ENCODE results near the gene RAB27A. TPM values are rescaled to one million over a fixed set of nuclear protein-coding genes. Genes with fewer than 3 reads are reported as not detected.

The RAB27A gene
- total and polyA plus RNA-seq, 2 of the 8 experiments (the other 6 are each of a cell fraction or from before 2014, with no cell fraction given): 2.3 to 6.5 TPM

DNA sequence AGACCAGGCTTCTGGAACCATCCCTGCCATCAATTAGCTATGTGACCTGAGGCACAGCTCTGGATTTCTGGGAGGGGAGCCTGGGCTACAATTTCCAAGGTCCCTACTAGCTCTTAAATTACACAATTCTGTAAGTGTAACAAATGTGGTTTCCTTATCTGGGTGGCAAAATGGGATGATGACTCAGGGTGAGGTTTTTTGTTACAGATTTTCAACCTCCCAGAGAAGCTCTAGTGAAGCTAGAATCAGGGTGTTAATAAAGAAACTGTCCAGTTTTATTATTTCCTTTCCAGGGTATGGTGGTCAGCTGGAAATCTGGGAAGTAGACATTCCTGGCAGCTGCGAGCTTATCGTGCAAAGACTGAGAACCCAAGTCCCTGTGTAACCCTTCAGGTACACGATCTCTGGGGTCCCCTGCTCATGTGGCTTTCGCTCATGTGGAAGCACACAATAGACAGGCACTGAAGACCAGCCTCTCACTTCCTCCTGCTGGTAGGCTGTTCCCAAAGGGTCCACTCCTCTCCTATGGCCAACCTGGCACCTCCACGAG, 7.3 kb downstream of the RAB27A start:
- CTCF ChIA-PET (ENCODE audit: partially characterized antibody): no interaction called here
- Histone ChIP-seq H3K79me1 (ENCODE audit: low read depth, low read length) (no peaks in the 10 kb centered on the region), H2BK120ac (replicated peaks; ENCODE audit: low read depth, low read length) (no peak overlapping the region), H2BK15ac (ENCODE audit: low read length) (no peak overlapping the region), H3K36me3 (ENCODE audit: control insufficient read depth in 2 of 4, insufficient read depth in 4 of 4, low read length in 3 of 4) (no peaks in the 10 kb centered on the region), H3K79me2 (ENCODE audit: control insufficient read depth in 1 of 2, insufficient read depth in 2 of 2, low read length in 2 of 2) (no peaks in the 10 kb centered on the region), H2AFZ (ENCODE audit: low read length) (no peak overlapping the region), H3K4me2 (ENCODE audit: insufficient read depth in 1 of 2, low read depth in 2 of 2, low read length in 2 of 2) (no peak overlapping the region), H3K23ac (ENCODE audit: insufficient read length) (no peak overlapping the region), H2BK5ac (ENCODE audit: low read depth, low read length) (no peak overlapping the region), H3K4me3 (ENCODE audit: extremely low read depth in 1 of 4, insufficient read depth in 2 of 4, low read depth in 3 of 4, low read length in 4 of 4) (no peak overlapping the region), H3K9ac (replicated peaks in 1 of 4; ENCODE audit: extremely low read depth in 1 of 4, low read depth in 3 of 4, low read length in 3 of 4) (no peak overlapping the region), H3K4ac (replicated peaks; ENCODE audit: insufficient read length, low read depth, low read length) (no peak overlapping the region), H4K20me1 (replicated peaks in 1 of 2; ENCODE audit: control insufficient read depth in 1 of 2, insufficient read depth in 2 of 2, low read length in 2 of 2) (no peaks in the 10 kb centered on the region), H3K56ac (replicated peaks; ENCODE audit: insufficient read length, low read depth, low read length) (no peak overlapping the region), H4K5ac (ENCODE audit: insufficient read length, low read depth, low read length) (no peak overlapping the region), H3K23me2 (ENCODE audit: low read depth, low read length) (no peaks in the 10 kb centered on the region), H3K18ac (ENCODE audit: extremely low read depth, low read length) (no peak overlapping the region), H3K27me3 (replicated peaks in 1 of 4; ENCODE audit: control insufficient read depth in 3 of 4, extremely low read depth in 1 of 4, insufficient read depth in 3 of 4, low read length in 3 of 4) (no peaks in the 10 kb centered on the region), H4K8ac (ENCODE audit: extremely low read depth, insufficient read depth, low read length) (no peak overlapping the region), H2BK20ac (ENCODE audit: low read length) (no peak overlapping the region), H3K27ac (ENCODE audit: low read depth, low read length) (no peak overlapping the region), H2BK12ac (ENCODE audit: low read depth, low read length) (no peak overlapping the region), H2AK5ac (ENCODE audit: low read depth, low read length) (no peak overlapping the region), H3K9me3 (ENCODE audit: insufficient read depth in 2 of 2, low read depth in 1 of 2, low read length in 1 of 2) (no peaks in the 10 kb centered on the region), H4K91ac (replicated peaks; ENCODE audit: insufficient read length, low read length) (no peak overlapping the region), H3K14ac (ENCODE audit: insufficient read length) (no peak overlapping the region), H3K4me1 (replicated peaks in 1 of 4; ENCODE audit: control insufficient read depth in 3 of 4, insufficient read depth in 4 of 4, low read length in 3 of 4) (no peaks in the 10 kb centered on the region)
- FAIRE-seq (no peak), DNase-seq (ENCODE audit: low read depth in 1 of 2, low spot score in 2 of 2) (no peak)
- WGBS, 2 experiments (ENCODE audit: extremely low coverage in 1 of 2, insufficient coverage in 1 of 2, insufficient read length in 1 of 2, insufficient replicate concordance in 2 of 2, low coverage in 1 of 2, low lambda C conversion rate in 2 of 2, missing lambda C conversion rate in 1 of 2): 89% methylated on average over 5 of the region's 5 CpGs; no CpG with 5 or more reads in 1 of the 2 experiments
- POLR2A ChIA-PET (ENCODE audit: partially characterized antibody): no interaction called here
- no peak for TF ChIP-seq KDM4A (IDR thresholded peaks at IDR 0.05; ENCODE audit: low read depth, low read length, severe bottlenecking)
